ENCODE data around the gene ANKHD1.

The ANKHD1 gene

GRCh38 chr5:140469259-140469658, 67.6 kb downstream of the ANKHD1 start:
- no peak overlapping the region for H3K4me3 ChIP-seq (replicated peaks; ENCODE audit: insufficient read depth, low read length)
- no peak overlapping the region for H3K27ac ChIP-seq (replicated peaks)
- no peaks in the 10 kb centered on the region for H3K27me3 ChIP-seq (ENCODE audit: insufficient read depth, poor library complexity, severe bottlenecking)
- DNase-seq (ENCODE audit: low read depth in 1 of 2, low spot score in 1 of 2): no peak
- TF ChIP-seq GABPA (IDR thresholded peaks at IDR 0.05; ENCODE audit: low read depth) (no peak), REST (IDR thresholded peaks at IDR 0.05; ENCODE audit: insufficient replicate concordance, low read depth) (no peak), POLR2AphosphoS5 (IDR thresholded peaks at IDR 0.05; ENCODE audit: low read depth) (no peak)

- no peak overlapping the region for H3K27ac ChIP-seq (replicated peaks)
- H3K27me3 ChIP-seq (ENCODE audit: insufficient read depth, poor library complexity, severe bottlenecking): no peaks in the 10 kb centered on the region
- DNase-seq (ENCODE audit: low read depth in 1 of 2, low spot score in 1 of 2): no peak
- TF ChIP-seq POLR2AphosphoS5 (IDR thresholded peaks at IDR 0.05; ENCODE audit: low read depth): no peak
- TF ChIP-seq REST (IDR thresholded peaks at IDR 0.05; ENCODE audit: insufficient replicate concordance, low read depth): no peak
- no peak for TF ChIP-seq SPI1 (IDR thresholded peaks at IDR 0.05; ENCODE audit: borderline replicate concordance, low read depth)
- no peak for TF ChIP-seq CTCF (IDR thresholded peaks at IDR 0.05; ENCODE audit: insufficient read depth, low read length)
- TF ChIP-seq GABPA (IDR thresholded peaks at IDR 0.05; ENCODE audit: low read depth): no peak
- no peak overlapping the region for H3K4me3 ChIP-seq (replicated peaks; ENCODE audit: insufficient read depth, low read length)
These were observed 78.8 kb downstream of the ANKHD1 start for GRCh38 chr5:140480310-140481014.

GRCh38 chr5:140481758-140482157, 80.1 kb downstream of the ANKHD1 start:
- Histone ChIP-seq H3K4me3 (replicated peaks; ENCODE audit: insufficient read depth, low read length) (no peak overlapping the region), H3K27me3 (ENCODE audit: insufficient read depth, poor library complexity, severe bottlenecking) (no peaks in the 10 kb centered on the region), H3K27ac (replicated peaks) (no peak overlapping the region)
- TF ChIP-seq REST (IDR thresholded peaks at IDR 0.05; ENCODE audit: insufficient replicate concordance, low read depth) (no peak), GABPA (IDR thresholded peaks at IDR 0.05; ENCODE audit: low read depth) (no peak), POLR2AphosphoS5 (IDR thresholded peaks at IDR 0.05; ENCODE audit: low read depth) (no peak), SPI1 (IDR thresholded peaks at IDR 0.05; ENCODE audit: borderline replicate concordance, low read depth) (no peak), CTCF (IDR thresholded peaks at IDR 0.05; ENCODE audit: insufficient read depth, low read length) (no peak)
- DNase-seq (ENCODE audit: low read depth in 1 of 2, low spot score in 1 of 2): no peak
